Stimulated activated CD4-positive, alpha-beta T cell treated with anti-CD3 and anti-CD28 coated beads, Interleukin-12 subunit alpha, Interleukin-12 subunit beta, amount 100 ng/mL, for 48 hours (primary cell): ENCODE results near the gene ZKSCAN8.
A peak's percentile ranks its signal among the peaks of the same experiment; 100 is the strongest.

Experiments used
- DNase-seq, 3 donors: peaks; one replicate each; pipeline ENCODE4 v3.0.0-alpha.2; 2020; ENCODE audit warnings: low read depth in 2 of 3, low spot score in 1 of 3

Gene ZKSCAN8

DNA sequence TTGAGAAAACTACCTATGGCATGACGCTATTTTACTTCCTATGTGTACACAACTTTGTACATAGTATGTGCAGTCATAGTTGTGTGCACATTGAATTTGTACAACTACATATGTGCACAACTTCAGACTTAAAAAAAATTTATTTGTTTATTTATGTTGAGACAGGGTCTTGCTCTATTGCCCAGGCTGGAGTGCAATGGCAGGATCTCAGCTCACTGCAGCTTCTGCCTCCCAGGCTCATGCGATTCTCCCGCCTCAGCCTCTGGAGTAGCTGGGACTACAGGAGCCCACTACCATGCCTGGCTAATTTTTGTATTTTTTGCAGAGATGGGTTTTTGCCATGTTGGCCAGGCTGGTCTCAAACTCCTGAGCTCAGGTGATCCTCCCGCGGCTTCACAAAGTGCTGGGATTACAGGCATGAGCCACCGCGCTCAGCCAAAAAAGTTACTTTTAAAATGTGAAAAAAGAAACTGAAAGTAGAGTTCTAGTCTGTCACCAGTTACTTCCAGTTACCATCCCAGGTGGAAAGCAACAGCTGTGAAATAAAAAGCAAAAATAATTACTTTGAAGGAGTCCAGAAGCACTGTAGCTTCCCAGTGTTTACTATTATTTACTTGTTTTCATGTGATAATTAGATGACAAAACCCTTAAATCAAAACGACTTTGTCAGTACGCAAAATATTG is 1.7 kb upstream of the ZKSCAN8 start:
- DNase-seq = no peak

DNA sequence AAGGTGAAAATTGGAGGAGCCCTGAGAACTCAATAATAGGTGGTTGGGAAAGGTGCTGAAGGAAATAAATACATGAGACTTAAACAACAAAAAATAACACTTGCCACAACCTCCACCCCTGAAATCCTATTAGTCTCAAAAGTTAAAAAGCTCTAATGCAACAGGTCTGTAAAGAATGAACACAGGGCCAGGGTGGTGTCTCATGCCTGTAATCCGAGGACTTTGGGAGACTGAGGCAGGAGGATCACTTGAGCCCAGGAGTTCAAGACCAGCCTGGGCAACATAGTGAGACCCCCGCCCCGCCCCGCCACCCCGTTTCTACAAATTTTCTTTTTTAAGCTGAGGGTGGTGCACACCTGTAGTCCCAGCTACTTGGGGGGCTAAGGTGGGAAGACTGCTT is 1.1 kb upstream of the ZKSCAN8 start:
- DNase-seq = no peak

DNA sequence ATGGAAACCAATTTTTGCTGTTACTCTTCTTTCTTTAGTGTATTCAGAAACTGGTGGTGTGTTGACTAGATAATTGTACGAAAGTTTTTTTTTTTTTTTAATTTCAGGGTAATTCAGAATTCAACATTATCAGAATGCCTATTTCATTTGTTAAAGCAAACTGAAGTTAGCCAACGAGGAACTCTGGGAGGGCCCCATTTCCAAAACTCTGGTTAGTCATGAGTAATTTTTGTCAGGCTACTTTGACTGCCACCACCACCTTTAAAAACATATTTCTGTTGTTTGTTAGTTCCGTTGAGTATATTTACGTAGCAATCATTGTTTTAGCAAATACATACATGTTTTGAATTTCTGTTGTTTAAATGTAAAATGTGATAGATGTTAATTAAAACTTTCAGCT is 763 bp downstream of the ZKSCAN8 start:
- DNase-seq = no peak

DNA sequence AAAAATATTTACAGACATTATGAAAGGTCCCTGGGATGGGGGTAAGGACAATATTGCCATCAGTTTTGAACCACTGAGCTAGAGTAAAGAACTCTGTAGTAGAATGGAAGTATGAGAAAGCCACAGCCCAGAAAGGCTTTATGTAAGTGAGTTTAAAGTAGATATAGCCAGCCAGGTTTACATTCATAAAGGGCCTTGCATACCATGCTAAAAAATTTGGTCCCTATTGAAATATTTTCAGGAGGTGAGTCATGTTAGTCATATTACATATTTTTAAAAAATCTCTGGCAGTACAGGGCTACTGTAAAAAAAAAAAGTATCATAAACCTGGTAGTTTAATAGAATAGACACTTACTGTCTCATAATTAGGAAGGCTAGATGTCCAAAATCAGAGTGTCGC is 3.5 kb downstream of the ZKSCAN8 start:
- DNase-seq = no peak

DNA sequence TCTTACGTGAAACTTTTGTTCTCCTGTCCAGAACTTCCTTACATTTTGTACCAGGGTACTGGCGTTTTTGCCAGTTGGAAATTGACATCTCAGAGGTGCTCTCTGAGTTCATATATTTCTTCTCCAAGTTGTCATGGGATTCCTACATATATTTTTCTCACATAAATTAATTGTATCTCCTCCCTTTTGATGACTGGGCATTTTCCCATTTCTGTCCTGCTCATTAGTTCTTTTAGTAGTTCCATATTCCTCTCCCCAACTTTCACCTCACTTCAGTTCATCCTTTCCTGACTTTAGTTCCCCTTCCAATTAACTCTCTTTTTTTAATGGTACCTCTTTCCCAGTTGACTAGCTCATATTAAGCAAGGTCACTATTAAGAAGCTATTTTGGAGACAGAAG is 10.8 kb downstream of the ZKSCAN8 start:
- no peak for DNase-seq

DNA sequence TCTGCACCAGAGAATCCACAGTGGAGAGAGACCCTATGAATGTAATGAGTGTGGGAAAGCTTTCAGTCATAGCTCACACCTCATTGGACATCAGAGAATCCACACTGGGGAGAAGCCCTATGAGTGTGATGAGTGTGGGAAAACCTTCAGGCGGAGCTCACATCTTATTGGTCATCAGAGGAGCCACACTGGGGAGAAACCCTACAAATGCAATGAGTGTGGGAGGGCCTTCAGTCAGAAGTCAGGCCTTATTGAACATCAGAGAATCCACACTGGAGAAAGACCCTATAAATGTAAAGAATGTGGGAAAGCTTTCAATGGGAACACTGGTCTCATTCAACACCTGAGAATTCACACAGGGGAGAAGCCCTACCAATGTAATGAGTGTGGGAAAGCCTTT is 11.9 kb downstream of the ZKSCAN8 start:
- no peak for DNase-seq

DNA sequence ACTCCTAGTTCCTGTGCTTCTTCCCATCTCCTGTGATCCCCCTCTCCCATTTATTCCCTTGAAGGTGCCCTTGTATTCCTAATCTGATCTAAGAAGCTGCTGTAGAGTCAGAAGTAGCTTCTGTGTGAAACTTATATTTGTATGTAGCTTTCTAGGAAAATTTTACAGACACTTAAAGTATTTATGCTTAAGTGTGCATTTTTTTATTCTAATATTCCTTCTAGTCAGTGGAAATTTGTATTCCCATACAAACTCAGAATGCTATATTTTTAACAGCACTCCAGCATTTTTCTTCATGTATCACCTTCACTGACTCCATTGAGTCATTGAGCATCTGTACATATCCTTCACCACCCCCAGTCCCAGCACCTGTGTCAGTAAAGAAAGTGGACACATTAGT is 12.7 kb downstream of the ZKSCAN8 start:
- no peak for DNase-seq

DNA sequence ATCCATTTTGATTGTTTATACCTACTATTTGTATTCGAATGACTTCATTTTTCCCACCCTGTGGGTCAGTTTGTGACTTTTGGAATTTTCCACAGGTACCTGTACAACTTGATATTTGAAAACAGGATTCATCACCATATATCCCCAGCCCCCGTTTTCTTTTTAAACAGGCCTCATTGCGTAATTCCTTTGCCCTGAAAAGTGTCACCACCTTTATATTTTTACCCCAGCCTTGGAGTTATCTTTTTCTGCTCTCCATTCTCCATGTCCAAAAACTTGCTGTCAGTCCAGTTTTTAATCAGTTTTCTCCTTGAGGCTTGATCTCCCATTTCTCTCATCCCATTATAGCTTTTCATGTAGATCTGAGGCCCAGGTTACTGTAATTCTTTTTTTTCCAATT is 16.6 kb downstream of the ZKSCAN8 start:
- DNase-seq = no peak

DNA sequence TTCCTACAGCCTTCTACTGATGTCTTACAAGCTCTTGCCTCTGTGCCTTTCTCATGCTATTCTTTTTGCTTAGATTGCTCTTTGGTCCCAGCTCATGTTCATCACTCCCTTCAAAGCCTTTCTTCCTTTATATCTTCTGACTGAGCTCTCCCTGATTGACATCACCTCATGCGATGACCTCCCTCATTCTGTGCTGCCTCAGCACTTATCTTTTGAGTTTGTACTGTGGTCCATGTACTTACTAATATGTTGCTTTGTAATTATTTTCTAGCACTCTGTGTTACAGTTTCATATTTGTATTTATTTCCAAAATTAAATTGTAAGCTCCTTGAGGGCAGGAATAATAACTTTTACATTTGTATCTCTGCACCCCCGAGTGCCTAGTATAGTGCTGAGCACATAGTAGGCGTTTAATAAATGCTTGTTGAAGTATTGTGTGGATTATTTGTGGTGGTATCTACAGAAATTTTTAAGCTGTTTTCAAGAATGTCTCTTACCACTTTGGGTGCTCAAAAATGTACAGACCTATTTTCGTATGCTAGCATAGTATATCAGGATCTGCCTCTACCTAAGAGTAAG is 17.4 kb downstream of the ZKSCAN8 start:
- no peak for DNase-seq

DNA sequence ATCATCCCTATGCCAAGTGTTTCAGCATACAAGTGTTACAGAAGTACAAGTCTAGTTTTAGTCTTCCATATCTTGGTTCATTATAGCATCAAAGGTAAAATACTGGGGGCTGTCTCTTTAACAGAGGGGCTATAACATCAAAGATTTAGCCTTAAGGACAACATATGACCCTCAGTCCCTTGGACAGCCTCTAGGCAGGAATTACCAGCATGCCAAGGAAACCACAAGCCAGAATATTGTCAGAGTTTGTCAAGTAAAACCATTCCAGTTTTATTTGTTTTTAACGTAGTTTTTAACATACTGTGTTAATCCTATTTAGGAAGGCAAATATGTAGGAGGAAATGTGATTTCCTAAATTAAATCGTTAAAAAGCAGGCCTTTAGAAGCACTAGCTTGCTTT is 18.6 kb downstream of the ZKSCAN8 start:
- no peak for DNase-seq

DNA sequence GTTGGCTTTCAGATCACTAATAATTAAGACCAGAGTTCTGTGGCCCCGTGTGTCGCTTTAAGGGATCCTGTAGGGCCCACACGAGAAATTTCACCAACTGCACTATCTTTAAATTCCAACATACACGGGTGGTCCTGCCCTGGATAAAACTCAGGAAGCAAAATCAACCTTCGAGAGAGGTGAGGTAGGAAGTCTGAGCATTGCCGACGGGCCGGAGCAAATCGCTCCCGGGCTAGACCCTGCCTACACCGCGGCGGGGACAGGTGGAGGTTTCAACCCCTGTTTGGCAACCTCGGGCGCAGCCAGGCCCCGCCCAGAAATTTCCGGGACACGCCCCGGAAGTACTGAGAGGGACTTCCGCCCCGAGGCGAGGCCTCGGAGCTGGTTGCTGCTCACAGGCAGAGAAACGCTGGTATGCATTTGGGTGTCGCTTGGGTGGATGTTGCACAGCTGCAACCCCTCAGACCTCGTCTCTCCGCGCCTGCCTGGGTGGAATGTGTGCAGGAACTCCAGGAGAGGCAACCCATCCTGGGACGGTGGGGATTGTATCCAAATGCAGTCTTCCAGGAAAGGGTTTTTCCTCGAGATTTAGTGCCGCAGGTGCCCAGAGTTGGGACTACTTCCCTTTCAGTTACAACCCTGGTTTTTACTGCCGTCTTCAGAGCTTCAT is 19.9 kb downstream of the ZKSCAN8 start:
- peak; percentile 70 to 83 (median 78) for DNase-seq

DNA sequence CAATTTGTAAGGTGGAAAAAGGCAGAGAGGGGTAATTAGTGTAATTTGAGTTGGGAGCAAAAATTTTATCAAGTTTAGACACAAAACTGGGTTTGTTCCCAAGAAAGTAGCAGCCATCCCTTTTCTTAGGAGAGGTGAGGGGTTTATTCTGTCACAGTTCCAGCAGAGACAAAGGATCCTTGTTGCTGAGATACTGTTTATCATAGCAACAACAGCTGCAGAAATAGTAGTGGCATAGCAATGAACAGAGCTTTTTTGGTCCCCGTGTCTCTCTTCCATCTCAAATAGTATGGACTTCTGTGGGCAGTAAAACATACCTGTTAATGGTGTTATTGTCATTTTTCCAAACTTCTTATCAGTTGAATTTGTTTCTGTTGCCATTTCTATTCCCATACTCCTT is 23.9 kb downstream of the ZKSCAN8 start:
- DNase-seq = no peak

DNA sequence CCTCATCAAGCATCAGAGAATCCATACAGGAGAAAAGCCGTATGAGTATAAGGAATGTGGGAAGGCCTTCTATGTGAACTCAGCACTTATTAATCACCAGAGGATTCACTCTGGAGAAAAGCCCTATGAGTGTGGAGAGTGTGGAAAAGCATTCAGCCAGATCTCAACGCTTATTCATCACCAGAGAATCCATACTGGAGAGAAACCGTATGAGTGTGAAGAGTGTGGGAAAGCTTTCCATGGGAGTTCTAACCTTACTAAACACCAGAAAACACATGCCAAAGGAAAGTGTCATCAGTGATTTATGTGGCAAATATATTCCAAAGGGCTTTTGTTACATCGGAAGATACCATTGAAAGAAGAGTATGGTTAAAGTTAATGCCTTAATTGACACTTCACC is 25.4 kb downstream of the ZKSCAN8 start:
- no peak for DNase-seq

DNA sequence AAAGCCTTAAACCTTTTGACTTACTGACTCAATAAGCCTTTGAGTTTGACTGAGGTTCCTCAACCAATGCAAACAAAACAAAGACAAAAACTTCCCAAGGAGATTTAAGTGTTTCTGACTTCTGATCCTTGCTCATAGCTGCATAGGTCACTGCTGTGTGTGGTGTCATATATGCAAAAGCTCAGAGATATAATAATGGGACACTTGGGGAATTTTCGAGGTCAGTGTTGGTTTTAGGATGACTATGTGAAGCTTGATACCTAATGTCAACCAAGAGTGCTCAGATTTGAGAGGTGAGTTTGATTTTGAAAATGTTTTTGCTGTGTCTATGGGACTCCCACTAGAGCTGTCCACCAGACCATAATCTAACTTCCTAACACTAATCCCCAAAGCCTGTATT is 26.2 kb downstream of the ZKSCAN8 start:
- DNase-seq = no peak

DNA sequence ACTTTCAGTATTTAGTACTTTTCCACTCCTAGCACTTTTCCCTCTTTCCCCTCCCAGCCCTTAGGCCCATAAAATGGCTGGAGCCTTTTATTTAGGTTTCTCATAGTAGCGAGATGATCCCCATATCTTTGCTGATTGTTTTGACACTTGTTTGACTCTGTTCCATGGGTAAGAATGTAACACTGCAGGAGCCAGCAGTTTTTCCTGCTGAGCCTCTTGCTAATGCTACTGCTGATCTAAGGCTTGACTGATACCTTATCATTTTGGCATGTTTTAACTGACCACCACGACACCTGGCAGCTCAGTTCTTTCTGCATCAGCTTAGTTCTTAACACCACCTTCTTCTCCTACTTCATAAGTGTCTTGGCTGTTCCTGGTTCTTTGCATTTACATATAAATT is 29.6 kb downstream of the ZKSCAN8 start:
- no peak for DNase-seq

DNA sequence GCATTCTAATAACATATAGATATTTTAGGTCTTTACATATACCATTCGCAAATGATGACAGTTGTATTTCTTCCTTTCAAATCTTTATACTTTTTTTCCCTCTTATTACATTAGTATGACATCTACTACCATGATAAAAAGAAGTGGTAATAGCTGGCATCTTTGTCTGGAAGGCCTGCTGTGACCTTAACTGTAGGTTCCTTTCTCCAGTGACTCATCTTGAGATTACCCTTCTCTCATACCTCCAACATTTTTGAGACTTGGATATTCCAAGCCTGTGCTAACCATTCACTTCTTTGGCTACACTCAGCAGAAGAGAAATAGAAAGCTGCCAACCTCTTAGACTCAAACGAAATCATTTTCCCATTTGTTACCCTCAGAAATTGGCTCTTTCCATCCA is 30.3 kb downstream of the ZKSCAN8 start:
- DNase-seq = no peak

DNA sequence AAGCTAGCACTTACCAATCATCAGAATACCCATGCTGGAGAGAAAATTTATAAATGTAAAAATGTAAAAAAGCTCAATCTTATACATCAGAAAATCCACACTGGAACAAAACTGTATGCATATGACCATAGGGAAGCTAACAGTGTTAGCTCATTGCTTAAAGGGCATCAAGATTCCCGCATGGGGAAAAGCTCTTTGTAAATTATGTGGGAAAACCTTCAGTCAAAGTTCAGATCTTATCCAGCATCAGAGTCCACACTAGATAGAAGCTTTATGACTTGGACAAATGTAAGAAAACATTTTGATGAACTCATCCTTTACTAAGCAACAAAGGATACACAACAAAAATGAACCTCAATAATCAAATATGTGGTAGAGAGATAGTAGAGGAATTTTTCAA is 34.7 kb downstream of the ZKSCAN8 start:
- no peak for DNase-seq

DNA sequence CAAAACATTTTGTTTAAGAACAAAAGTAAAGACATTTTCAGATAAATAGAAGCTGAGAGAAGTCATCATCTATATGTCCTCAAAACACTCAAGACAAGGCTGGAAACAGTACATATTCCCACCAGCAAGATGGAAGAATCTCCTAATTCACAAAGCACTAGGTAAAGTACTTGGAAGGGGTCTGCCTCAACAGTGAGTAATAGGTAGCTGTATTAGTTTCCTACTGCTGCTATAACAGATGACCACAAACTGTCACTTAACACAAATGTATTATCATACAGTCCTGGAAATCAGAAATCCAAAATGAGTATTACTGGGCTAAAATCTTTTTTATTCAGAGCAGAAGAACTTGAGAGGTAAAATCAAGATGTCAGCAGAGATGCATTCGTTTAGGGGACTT is 40.6 kb downstream of the ZKSCAN8 start:
- DNase-seq = no peak

DNA sequence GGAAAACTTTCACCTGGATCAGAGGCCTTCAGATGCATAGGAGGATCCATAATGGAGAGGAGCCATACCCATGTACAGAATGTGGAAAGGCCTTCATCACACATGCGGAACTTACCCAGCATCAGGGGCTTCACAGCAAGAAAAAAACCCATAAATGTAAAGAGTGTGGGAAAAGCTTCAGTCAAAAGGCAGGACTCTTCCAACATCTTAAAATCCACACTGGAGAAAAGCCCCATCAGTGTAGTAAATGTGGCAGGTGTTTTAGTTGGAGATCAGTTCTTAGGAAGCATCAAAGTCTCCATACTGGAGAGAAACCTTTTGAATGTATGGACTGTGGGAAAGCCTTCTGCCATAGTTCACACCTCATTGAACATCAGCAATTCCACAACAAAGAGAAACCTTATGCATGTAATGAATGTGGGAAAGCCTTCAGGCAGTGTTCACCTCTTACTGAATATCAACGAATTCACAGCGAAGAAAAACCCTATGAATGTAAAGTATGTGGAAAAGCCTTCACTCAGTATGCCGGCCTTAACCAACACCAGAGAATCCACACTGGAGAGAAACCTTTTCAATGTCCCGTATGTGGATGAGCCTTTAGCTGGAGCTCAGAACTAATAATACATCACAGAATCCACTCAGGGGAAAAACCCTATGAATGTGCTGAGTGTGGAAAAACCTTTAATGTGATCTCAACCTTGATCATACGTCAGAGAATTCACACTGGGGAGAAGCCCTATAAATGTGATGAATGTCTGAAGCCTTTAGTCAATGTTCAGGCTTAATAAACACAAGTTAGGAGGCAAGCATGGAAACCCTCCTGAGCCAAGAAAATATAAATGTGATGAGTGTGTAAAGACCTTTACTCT is 46.7 kb downstream of the ZKSCAN8 start:
- no peak for DNase-seq

DNA sequence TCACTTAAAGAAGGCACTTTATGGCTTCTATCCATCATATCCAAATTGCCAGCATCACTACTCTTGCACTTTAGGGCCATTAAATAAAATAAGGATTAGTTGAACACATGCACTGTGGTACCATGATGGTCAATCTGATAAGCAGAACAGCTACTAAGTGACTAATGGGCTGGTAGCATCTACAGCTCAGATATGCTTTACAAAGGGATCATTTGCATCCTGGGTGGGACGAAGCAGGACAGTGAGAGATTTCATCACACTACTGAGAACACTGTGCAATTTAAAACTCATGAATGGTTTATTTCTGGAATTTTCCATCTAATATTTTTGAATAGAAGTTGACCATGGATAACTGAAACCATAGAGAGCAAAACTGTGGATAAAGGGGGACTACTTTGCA is 58.3 kb downstream of the ZKSCAN8 start:
- DNase-seq = no peak

DNA sequence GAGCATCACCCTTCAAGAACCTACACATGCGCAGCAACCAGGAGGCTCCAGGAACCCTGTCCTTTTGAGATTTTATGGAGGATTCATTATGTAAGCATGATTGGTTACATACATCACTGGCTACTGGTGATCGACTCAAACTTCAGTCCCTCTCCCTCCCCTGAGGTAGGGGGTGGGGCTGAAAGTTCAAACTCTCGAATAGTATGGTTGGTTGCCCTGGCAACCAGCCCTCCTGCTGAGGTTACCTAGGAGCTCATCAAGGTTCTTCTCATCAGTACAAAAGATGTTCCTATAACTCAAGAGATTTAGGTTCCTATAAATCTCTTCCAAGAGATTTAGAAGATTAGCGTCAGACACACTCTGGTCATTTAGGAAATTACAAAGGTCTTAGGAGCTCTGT is 61.5 kb downstream of the ZKSCAN8 start:
- no peak for DNase-seq

DNA sequence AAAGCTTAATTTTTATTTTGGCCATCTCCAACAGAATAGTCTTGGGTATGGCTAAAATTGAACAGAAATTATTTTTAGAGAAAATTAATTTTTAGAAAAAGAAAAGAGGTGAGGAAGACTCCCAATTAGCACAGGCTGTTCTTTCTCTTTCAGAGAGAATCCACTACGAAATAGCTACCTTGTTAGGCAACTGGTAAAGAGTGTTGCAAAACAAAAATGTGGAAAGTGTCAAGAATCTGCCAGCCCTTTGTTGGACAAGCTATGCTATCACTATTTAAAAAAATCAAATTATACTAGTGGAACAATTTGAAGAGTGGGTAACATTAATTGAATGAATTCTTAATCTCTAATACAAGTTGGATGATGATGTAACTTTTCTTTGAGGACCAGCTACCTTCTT is 64.2 kb downstream of the ZKSCAN8 start:
- DNase-seq = no peak
